ENCODE data around the gene RNF207. TPM values are rescaled to one million over a fixed set of nuclear protein-coding genes. Genes with fewer than 3 reads are reported as not detected.

The RNF207 gene
- total and polyA plus RNA-seq, 2 of the 8 experiments (the other 6 are each of a cell fraction or from before 2014, with no cell fraction given) = 3.9 to 5.4 TPM

DNA sequence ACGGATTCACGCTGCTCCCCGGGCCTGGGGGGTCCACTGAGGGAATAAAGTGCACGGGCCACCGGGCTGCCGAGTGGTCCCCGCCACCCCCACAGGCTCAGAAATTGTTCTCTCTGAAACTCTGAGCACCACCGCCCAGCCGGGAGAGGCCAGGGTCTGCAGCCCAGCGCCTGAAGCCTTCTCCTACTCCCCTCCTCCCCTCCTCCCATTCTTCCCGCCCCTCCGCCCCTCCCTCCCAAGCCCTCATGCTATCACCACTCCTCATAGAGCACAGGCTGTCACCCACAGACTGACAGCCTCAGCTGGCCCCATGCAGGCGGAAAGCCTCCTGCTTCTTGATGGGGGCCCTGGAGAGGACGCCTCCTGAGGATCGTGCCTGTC, 55.7 kb downstream of the RNF207 start (continued):
- TF ChIP-seq NRF1 (IDR thresholded peaks at IDR 0.05; ENCODE audit: low read depth, low read length) (no peak), RXRA (IDR thresholded peaks at IDR 0.05; ENCODE audit: insufficient read depth, low read depth, low read length) (no peak)
